NB4 (cell line): Measurements from ENCODE around the gene ADAM12.

ENCODE experiments used
- DNase-seq: peaks from one replicate; pipeline ENCODE4 v3.0.0; 2010; ENCODE audit warnings: low read depth
- H3K4me3 ChIP-seq: one replicate; pipeline ENCODE4 v1.5.1; 2011; ENCODE audit warnings: mild to moderate bottlenecking, low read depth, low read length, moderate library complexity
- CTCF ChIP-seq: IDR thresholded peaks from one replicate; pipeline ENCODE4 v1.5.1; 2012; ENCODE audit warnings: low read depth, low read length
- MAX ChIP-seq: IDR thresholded peaks from 2 replicates; pipeline ENCODE4 v1.6.1; 2011; ENCODE audit warnings: low read depth, low read length
- MYC ChIP-seq: IDR thresholded peaks from 2 replicates; pipeline ENCODE4 v1.6.1; 2011; ENCODE audit warnings: low read depth, low read length
- POLR2A ChIP-seq: IDR thresholded peaks from 2 replicates; pipeline ENCODE4 v1.6.1; 2011; ENCODE audit warnings: mild to moderate bottlenecking; ENCODE audit not compliant: insufficient read length; ENCODE audit errors: extremely low read depth

The ADAM12 gene

GRCh38 chr10:126423732-126424491, 35.6 kb upstream of the ADAM12 start:
- TF ChIP-seq MYC (no peak), MAX (no peak), POLR2A (no peak), CTCF (no peak)
- DNase-seq, result no peak
- no peak overlapping the region for H3K4me3 ChIP-seq

- H3K4me3 ChIP-seq, result no peak overlapping the region
- TF ChIP-seq CTCF (no peak), POLR2A (no peak)
- no peak for DNase-seq
These were observed 34.3 kb upstream of the ADAM12 start for GRCh38 chr10:126422567-126422966.

- DNase-seq, result no peak
- H3K4me3 ChIP-seq, result no peak overlapping the region
- no peak for TF ChIP-seq POLR2A
- no peak for TF ChIP-seq MYC
- TF ChIP-seq CTCF, result no peak
- no peak for TF ChIP-seq MAX
These were observed 33.5 kb upstream of the ADAM12 start for GRCh38 chr10:126421756-126422256.

GRCh38 chr10:126420567-126421300, 32.5 kb upstream of the ADAM12 start:
- TF ChIP-seq POLR2A (no peak), MYC (no peak), CTCF (no peak), MAX (no peak)
- no peak for DNase-seq
- no peak overlapping the region for H3K4me3 ChIP-seq

GRCh38 chr10:126417220-126417825, 29.0 kb upstream of the ADAM12 start:
- TF ChIP-seq POLR2A, result no peak
- TF ChIP-seq CTCF, result no peak
- no peak for TF ChIP-seq MAX
- no peak for TF ChIP-seq MYC
- no peak for DNase-seq
- H3K4me3 ChIP-seq, result no peak overlapping the region
